ENCODE measurements around the gene FAM228B. TPM values are rescaled to one million over a fixed set of nuclear protein-coding genes. Genes with fewer than 3 reads are reported as not detected.

FAM228B gene
- total RNA-seq, 4 donors from 2014 or later: 4.1 to 14.6 (median 7.5) TPM

DNA sequence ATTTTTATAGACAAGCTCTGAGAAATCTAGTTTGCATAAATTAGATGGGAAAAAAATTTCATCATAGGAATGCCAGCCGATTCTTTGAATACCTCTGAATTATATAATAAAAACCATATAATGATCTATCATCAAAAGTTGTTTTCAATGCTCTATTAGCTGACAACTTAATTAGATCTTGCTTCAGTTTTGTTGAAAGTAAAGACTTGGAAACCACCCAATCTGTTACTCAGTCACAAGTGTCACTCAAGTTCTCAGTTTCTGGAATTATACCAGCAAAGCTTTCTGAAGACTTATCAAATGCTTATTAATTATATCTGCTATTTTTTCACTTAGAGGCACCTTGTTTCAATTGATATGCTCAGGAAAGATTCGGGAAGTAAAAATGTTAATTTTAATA is 21.3 kb upstream of the FAM228B start:
- no peaks in the 10 kb centered on the region for H3K9me3 ChIP-seq
- DNase-seq (ENCODE audit: low spot score in 2 of 2): no peak
- H3K27ac ChIP-seq: no peak overlapping the region
- no peaks in the 10 kb centered on the region for H3K27me3 ChIP-seq
- no peak for TF ChIP-seq EP300 (IDR thresholded peaks at IDR 0.05)
- TF ChIP-seq POLR2AphosphoS5 (IDR thresholded peaks at IDR 0.05): no peak
- TF ChIP-seq POLR2A (IDR thresholded peaks at IDR 0.05): no peak
- H3K4me3 ChIP-seq: no peak overlapping the region
- H3K36me3 ChIP-seq: no peaks in the 10 kb centered on the region
- WGBS: 44% methylated on average over 2 of the region's 2 CpGs
- H3K4me1 ChIP-seq: no peaks in the 10 kb centered on the region

DNA sequence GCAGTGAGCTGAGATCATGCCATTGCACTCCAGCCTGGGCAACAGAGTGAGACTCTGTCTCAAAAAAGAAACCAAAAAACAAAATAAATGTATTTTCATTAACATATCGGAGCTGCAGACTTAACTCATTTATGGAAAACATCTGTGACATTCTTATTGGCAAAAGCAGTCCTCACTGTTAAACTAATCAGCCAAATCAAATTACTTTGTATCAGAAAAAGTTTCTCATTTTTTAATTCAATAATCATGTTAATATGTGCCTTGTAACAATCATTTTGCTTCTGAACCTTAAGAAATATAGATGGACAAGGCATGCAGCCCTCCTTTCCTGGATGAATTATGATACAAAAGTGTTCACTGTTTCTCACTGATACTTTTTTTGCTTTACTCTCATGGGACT is 20.6 kb upstream of the FAM228B start:
- Histone ChIP-seq H3K4me3 (no peak overlapping the region), H3K27me3 (no peaks in the 10 kb centered on the region), H3K36me3 (no peaks in the 10 kb centered on the region), H3K4me1 (no peaks in the 10 kb centered on the region), H3K27ac (no peak overlapping the region), H3K9me3 (no peaks in the 10 kb centered on the region)
- no peak for TF ChIP-seq POLR2A (IDR thresholded peaks at IDR 0.05)
- TF ChIP-seq, protein P1, sequence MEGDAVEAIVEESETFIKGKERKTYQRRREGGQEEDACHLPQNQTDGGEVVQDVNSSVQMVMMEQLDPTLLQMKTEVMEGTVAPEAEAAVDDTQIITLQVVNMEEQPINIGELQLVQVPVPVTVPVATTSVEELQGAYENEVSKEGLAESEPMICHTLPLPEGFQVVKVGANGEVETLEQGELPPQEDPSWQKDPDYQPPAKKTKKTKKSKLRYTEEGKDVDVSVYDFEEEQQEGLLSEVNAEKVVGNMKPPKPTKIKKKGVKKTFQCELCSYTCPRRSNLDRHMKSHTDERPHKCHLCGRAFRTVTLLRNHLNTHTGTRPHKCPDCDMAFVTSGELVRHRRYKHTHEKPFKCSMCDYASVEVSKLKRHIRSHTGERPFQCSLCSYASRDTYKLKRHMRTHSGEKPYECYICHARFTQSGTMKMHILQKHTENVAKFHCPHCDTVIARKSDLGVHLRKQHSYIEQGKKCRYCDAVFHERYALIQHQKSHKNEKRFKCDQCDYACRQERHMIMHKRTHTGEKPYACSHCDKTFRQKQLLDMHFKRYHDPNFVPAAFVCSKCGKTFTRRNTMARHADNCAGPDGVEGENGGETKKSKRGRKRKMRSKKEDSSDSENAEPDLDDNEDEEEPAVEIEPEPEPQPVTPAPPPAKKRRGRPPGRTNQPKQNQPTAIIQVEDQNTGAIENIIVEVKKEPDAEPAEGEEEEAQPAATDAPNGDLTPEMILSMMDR (IDR thresholded peaks at IDR 0.05): no peak
- TF ChIP-seq EP300 (IDR thresholded peaks at IDR 0.05): no peak
- DNase-seq (ENCODE audit: low spot score in 2 of 2): no peak
- 60% methylated on average over 1 of the region's 1 CpG for WGBS

DNA sequence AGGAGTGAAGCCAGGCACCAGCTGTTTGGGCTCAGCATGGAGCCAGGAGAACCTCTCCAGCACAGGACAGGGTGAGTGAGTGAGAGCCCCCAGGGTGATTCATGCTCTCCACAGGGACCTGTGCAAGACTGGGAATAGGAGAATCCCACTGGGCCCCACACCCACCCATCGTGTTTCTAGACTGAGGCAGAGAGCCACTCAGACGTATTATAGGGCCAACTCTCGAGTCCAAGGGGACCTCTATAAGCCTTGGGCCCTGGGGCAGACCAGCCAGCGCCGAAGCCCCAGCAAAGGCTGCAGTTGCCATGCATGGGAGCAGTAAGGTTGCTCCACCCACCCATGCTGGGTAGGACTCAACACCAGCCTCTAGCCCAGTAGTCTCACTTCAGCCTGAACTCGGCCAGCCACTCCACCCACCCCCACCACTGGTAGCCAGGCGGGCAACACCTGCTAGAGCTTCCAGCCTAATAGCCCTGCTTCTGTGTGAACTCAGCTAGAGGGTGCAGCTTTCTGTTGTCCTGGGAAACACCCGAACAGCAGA is 19.1 kb upstream of the FAM228B start:
- H3K27me3 ChIP-seq: no peaks in the 10 kb centered on the region
- DNase-seq (ENCODE audit: low spot score in 2 of 2): no peak
- H3K4me3 ChIP-seq: no peak overlapping the region
- no peaks in the 10 kb centered on the region for H3K4me1 ChIP-seq
- TF ChIP-seq POLR2A (IDR thresholded peaks at IDR 0.05) (no peak), EP300 (IDR thresholded peaks at IDR 0.05) (no peak), POLR2AphosphoS5 (IDR thresholded peaks at IDR 0.05) (no peak)
- TF ChIP-seq, protein P1 (IDR thresholded peaks at IDR 0.05): no peak
- H3K27ac ChIP-seq: no peak overlapping the region
- no peaks in the 10 kb centered on the region for H3K9me3 ChIP-seq
- 100% methylated on average over 6 of the region's 8 CpGs for whole genome bisulfite sequencing
- no peaks in the 10 kb centered on the region for H3K36me3 ChIP-seq

DNA sequence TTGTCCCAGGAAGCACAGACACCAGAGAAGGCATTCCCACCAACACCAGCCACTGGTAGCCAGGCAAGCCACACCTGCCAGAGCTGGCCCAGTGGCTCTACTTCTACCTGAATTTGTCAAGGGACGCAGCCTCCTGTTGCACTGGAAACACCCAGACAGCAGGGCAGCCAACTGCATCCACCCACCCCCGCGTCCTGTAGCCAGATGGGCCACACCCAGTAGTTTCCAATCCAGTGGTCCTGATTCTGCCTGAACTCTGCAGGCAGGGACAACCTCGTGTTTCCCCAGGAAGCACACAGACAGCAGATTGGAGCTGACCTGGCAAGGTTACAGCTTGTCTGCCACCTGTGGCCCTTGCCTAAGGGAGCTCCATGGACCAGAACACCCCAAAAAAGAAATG is 18.4 kb upstream of the FAM228B start:
- WGBS: 60% methylated on average over 4 of the region's 4 CpGs
- TF ChIP-seq POLR2AphosphoS5 (IDR thresholded peaks at IDR 0.05) (no peak), EP300 (IDR thresholded peaks at IDR 0.05) (no peak), POLR2A (IDR thresholded peaks at IDR 0.05) (no peak)
- TF ChIP-seq, protein P1 (IDR thresholded peaks at IDR 0.05): no peak
- no peak for DNase-seq (ENCODE audit: low spot score in 2 of 2)
- no peaks in the 10 kb centered on the region for H3K4me1 ChIP-seq
- H3K27me3 ChIP-seq: no peaks in the 10 kb centered on the region
- H3K36me3 ChIP-seq: no peaks in the 10 kb centered on the region
- H3K27ac ChIP-seq: no peak overlapping the region
- no peak overlapping the region for H3K4me3 ChIP-seq
- no peaks in the 10 kb centered on the region for H3K9me3 ChIP-seq

DNA sequence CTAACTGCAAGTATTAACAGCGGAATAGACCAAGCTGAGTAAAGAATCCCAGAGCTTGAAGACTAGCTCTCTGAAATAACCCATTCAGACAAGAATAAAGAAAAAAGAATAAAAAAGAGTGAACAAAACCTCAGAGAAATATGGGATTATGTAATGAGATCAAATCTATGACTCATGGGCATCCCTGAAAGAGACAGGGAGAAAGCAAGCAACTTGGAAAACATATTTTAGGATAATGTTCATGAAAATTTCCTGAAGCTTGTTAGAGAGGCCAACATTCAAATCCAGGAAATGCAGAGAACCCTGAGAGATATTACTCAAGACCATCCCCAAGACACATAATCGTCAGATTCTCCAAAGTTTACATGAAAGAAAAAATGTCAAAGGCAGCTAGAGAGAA is 17.5 kb upstream of the FAM228B start:
- WGBS: 46% methylated on average over 2 of the region's 2 CpGs
- Histone ChIP-seq H3K27ac (no peak overlapping the region), H3K27me3 (no peaks in the 10 kb centered on the region), H3K9me3 (no peaks in the 10 kb centered on the region), H3K36me3 (no peaks in the 10 kb centered on the region), H3K4me1 (no peaks in the 10 kb centered on the region), H3K4me3 (no peak overlapping the region)
- DNase-seq (ENCODE audit: low spot score in 2 of 2): no peak
- TF ChIP-seq POLR2A (IDR thresholded peaks at IDR 0.05) (no peak), POLR2AphosphoS5 (IDR thresholded peaks at IDR 0.05) (no peak), EP300 (IDR thresholded peaks at IDR 0.05) (no peak)
- TF ChIP-seq, protein P1 (IDR thresholded peaks at IDR 0.05): no peak

DNA sequence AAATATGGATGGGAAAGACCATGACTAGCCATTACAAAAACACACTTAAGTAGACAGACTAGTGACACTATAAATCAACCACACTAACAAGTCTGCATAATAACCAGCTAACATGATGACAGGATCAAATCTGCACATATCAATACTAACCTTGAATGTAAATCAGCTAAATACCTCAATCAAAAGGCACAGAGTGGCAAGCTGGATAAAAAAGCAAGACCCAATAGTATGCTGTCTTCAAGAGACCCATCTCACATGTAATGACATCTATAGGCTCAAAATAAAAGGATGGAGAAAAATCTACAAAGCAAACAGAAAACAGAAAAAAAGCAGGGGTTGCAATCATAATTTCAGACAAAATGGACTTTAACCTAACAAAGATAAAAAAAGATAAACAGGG is 16.5 kb upstream of the FAM228B start:
- no peak for DNase-seq (ENCODE audit: low spot score in 2 of 2)
- no peaks in the 10 kb centered on the region for H3K27me3 ChIP-seq
- no peaks in the 10 kb centered on the region for H3K9me3 ChIP-seq
- no peaks in the 10 kb centered on the region for H3K36me3 ChIP-seq
- H3K27ac ChIP-seq: no peak overlapping the region
- TF ChIP-seq POLR2A (IDR thresholded peaks at IDR 0.05) (no peak), EP300 (IDR thresholded peaks at IDR 0.05) (no peak), POLR2AphosphoS5 (IDR thresholded peaks at IDR 0.05) (no peak)
- no peak overlapping the region for H3K4me3 ChIP-seq
- H3K4me1 ChIP-seq: no peaks in the 10 kb centered on the region
